SK-N-SH treated with all-trans-retinoic acid at 6 μM for 48 hours (cell line): ENCODE data around the gene TWIST2.

Source experiments
- ATAC-seq: fragments of 200-7000 bp; cut with Tn5 transposase; 3 replicates; pipeline ENCODE4 v1.9.1; 2020; ENCODE audit warnings: mild to moderate bottlenecking, moderate library complexity
- ARNTL ChIP-seq: fragments of 450-650 bp; formaldehyde crosslinking; IDR thresholded peaks from 2 replicates; pipeline ENCODE4 v1.5.0; 2020; ENCODE audit warnings: low read depth, mild to moderate bottlenecking, moderate library complexity, borderline replicate concordance
- BACH2 ChIP-seq: fragments of 250-450 bp; sonication (Bioruptor Pico); IDR thresholded peaks from 2 replicates; pipeline ENCODE4 v1.9.0; 2021; ENCODE audit warnings: mild to moderate bottlenecking, borderline replicate concordance
- CREB5 ChIP-seq: fragments of 250-450 bp; sonication (Bioruptor Pico); IDR thresholded peaks from 2 replicates; pipeline ENCODE4 v1.5.1; 2020; ENCODE audit warnings: low read depth, mild to moderate bottlenecking, moderate library complexity
- CSRNP3 ChIP-seq: fragments of 250-450 bp; sonication (Bioruptor Pico); IDR thresholded peaks from 2 replicates; pipeline ENCODE4 v1.5.1; 2021; ENCODE audit warnings: mild to moderate bottlenecking, moderate library complexity
- ESRRG ChIP-seq: fragments of 250-450 bp; sonication (Bioruptor Pico); IDR thresholded peaks from 2 replicates; pipeline ENCODE4 v1.6.1; 2021; ENCODE audit warnings: mild to moderate bottlenecking
- GLIS3 ChIP-seq: fragments of 250-450 bp; sonication (Bioruptor Pico); IDR thresholded peaks from 2 replicates; pipeline ENCODE4 v1.5.0; 2020; ENCODE audit warnings: mild to moderate bottlenecking, moderate library complexity
- PATZ1 ChIP-seq: fragments of 250-450 bp; sonication (Bioruptor Pico); IDR thresholded peaks from 2 replicates; pipeline ENCODE4 v1.8.0; 2020; ENCODE audit warnings: mild to moderate bottlenecking, moderate library complexity, borderline replicate concordance
- POU6F1 ChIP-seq: fragments of 250-450 bp; sonication (Bioruptor Pico); IDR thresholded peaks from 2 replicates; pipeline ENCODE4 v1.8.0; 2021; ENCODE audit warnings: low read depth, mild to moderate bottlenecking, moderate library complexity, borderline replicate concordance
- PPARA ChIP-seq: fragments of 250-450 bp; sonication (Bioruptor Pico); IDR thresholded peaks from 2 replicates; pipeline ENCODE4 v1.5.0; 2020; ENCODE audit warnings: mild to moderate bottlenecking, borderline replicate concordance
- SNAI2 ChIP-seq: fragments of 250-450 bp; sonication (Bioruptor Pico); IDR thresholded peaks from 2 replicates; pipeline ENCODE4 v1.5.0; 2020; ENCODE audit warnings: mild to moderate bottlenecking, moderate library complexity
- TSHZ2 ChIP-seq: fragments of 250-450 bp; sonication (Bioruptor Pico); IDR thresholded peaks from 2 replicates; pipeline ENCODE4 v1.5.0; 2020; ENCODE audit warnings: mild to moderate bottlenecking, moderate library complexity
- ZC3H10 ChIP-seq: fragments of 250-450 bp; sonication (Bioruptor Pico); IDR thresholded peaks from 2 replicates; pipeline ENCODE4 v1.5.1; 2021; ENCODE audit warnings: mild to moderate bottlenecking, moderate library complexity
- ZFP30 ChIP-seq: fragments of 450-650 bp; formaldehyde crosslinking; IDR thresholded peaks from 2 replicates; pipeline ENCODE4 v1.5.0; 2022; ENCODE audit warnings: mild to moderate bottlenecking, moderate library complexity
- ZNF565 ChIP-seq: fragments of 450-650 bp; formaldehyde crosslinking; conservative IDR thresholded peaks from 2 replicates; pipeline ENCODE4 v1.5.0; 2020; ENCODE audit warnings: low read depth, mild to moderate bottlenecking, moderate library complexity
- ZNF70 ChIP-seq: fragments of 450-650 bp; formaldehyde crosslinking; IDR thresholded peaks from 2 replicates; pipeline ENCODE4 v1.5.0; 2020; ENCODE audit warnings: mild to moderate bottlenecking, moderate library complexity
- ZNF8 ChIP-seq: fragments of 450-650 bp; formaldehyde crosslinking; IDR thresholded peaks from 2 replicates; pipeline ENCODE4 v1.5.0; 2020; ENCODE audit warnings: mild to moderate bottlenecking, moderate library complexity

The TWIST2 gene

GRCh38 chr2:238938003-238938400, 90.1 kb downstream of the TWIST2 start (continued):
- TF ChIP-seq TSHZ2 (no peak), PPARA (CRISPR knock-in tag) (no peak), ZNF8 (CRISPR knock-in tag) (no peak), GLIS3 (CRISPR knock-in tag) (no peak)

- peak; percentile 33; the same call in 1 of the 3 replicates for ATAC-seq
- no peak for TF ChIP-seq ESRRG
- no peak for TF ChIP-seq BACH2 (CRISPR knock-in tag)
- no peak for TF ChIP-seq ZNF8 (CRISPR knock-in tag)
- no peak for TF ChIP-seq ARNTL (CRISPR knock-in tag)
- no peak for TF ChIP-seq PPARA (CRISPR knock-in tag)
- TF ChIP-seq ZNF70 (CRISPR knock-in tag), result no peak
- no peak for TF ChIP-seq PATZ1 (CRISPR knock-in tag)
- no peak for TF ChIP-seq SNAI2 (CRISPR knock-in tag)
- no peak for TF ChIP-seq ZFP30 (CRISPR knock-in tag)
- no peak for TF ChIP-seq ZNF565 (CRISPR knock-in tag)
- no peak for TF ChIP-seq ZC3H10 (CRISPR knock-in tag)
- TF ChIP-seq POU6F1 (CRISPR knock-in tag), result no peak
- TF ChIP-seq CSRNP3 (CRISPR knock-in tag), result no peak
Observed at GRCh38 chr2:238938401-238939055, 90.6 kb downstream of the TWIST2 start.

GRCh38 chr2:238939074-238939473, 91.2 kb downstream of the TWIST2 start:
- no peak for ATAC-seq
- no peak for TF ChIP-seq CSRNP3 (CRISPR knock-in tag)
- TF ChIP-seq ESRRG, result no peak
- no peak for TF ChIP-seq BACH2 (CRISPR knock-in tag)
- TF ChIP-seq ZC3H10 (CRISPR knock-in tag), result no peak
- no peak for TF ChIP-seq ZFP30 (CRISPR knock-in tag)
- TF ChIP-seq CREB5 (CRISPR knock-in tag), result no peak
